ENCODE measurements around the gene DMD.
"Not testable (repeated sequence)": the region's sequence is repeated elsewhere in the genome, so short reads cannot be mapped to it uniquely, and the experiment has no call there.

Gene DMD

DNA sequence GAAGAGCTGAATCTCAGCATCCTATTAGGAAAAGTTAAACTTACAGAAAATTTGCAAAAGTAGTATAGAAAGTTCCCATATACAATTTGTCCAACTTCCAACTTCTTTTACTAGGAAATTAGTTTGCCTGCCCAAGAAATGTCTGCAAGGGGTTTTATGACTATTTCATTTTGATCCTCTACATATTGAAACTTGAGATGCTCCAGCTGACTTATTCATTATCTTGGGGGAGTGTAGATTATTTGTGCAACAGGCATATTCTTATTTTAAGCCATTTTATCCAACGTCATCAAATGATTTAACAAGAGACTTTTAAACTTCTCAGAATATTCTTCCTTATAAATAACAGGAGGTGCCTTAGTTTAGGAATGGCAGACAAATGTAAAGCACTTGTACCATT lies 1822.4 kb downstream of the DMD start:
- no peak for ATAC-seq
- Mint-ChIP-seq H3K27me3 (no peaks in the 10 kb centered on the region), H3K4me1 (no peaks in the 10 kb centered on the region), H3K9me3 (no peaks in the 10 kb centered on the region), H3K36me3 (no peaks in the 10 kb centered on the region), H3K4me3 (no peak overlapping the region), H3K27ac (no peak overlapping the region)

DNA sequence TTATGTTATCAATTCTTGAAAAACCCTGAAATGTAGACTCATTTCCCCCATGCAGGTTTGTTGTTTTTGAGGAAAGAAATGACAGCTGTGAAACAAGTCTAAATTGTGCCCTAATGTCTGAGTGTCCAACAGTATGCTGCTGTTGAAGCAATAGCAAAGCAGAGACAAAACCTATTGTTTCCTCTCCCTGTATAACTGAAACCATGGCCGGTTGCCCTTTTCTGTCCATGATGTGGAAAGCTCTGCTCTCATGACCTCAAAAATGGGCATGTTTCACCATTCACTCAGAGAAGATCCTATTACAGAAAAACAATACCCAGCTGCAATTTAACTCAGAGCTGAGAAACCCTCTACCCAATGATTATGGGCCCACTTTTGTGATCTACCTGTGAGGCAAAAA lies 1826.9 kb downstream of the DMD start:
- H3K36me3 Mint-ChIP-seq, result no peaks in the 10 kb centered on the region
- no peaks in the 10 kb centered on the region for H3K27me3 Mint-ChIP-seq
- ATAC-seq, result no peak
- H3K4me3 Mint-ChIP-seq, result no peak overlapping the region
- no peaks in the 10 kb centered on the region for H3K4me1 Mint-ChIP-seq
- H3K9me3 Mint-ChIP-seq, result no peaks in the 10 kb centered on the region
- no peak overlapping the region for H3K27ac Mint-ChIP-seq

DNA sequence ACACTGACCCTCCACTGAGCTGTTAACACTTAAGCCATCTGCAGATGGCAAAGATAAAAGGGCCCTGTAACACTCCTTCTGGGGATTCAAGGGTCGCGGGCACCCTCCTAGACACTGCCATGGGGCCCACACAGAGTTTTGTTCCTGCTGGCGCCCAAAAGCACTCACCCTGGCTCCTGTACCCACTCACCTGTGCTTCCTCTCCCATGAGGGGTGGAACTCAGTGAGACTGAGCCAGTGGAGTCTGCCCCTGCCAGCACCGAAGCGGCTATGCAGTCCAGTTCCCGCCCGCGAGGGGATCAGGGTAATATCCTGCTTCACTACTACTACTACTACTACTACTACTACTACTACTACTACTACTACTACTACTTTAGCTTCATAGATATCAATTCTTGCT lies 1827.4 kb downstream of the DMD start:
- no peak for ATAC-seq
- no peaks in the 10 kb centered on the region for H3K4me1 Mint-ChIP-seq
- H3K36me3 Mint-ChIP-seq, result no peaks in the 10 kb centered on the region
- H3K4me3 Mint-ChIP-seq, result no peak overlapping the region
- no peaks in the 10 kb centered on the region for H3K27me3 Mint-ChIP-seq
- no peak overlapping the region for H3K27ac Mint-ChIP-seq
- H3K9me3 Mint-ChIP-seq, result no peaks in the 10 kb centered on the region

DNA sequence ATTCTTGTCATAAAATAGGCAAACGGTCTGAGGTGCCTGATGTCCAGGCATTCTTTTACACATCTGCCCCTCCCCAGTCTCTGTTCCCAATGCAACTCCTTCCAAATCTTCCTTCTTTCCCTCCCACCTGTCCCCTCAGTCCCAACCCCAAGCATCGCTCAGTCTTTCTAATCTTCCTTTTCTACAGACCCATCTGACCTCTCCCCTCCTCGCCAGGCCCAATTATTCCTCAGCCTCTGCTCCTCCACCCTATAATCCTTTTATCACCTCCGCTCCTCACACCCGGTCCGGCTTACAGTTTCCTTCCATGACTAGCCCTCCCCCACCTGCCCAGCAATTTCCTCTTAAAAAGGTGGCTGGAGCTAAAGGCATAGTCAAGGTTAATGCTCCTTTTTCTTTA lies 1832.4 kb downstream of the DMD start:
- H3K4me3 Mint-ChIP-seq, H3K27ac Mint-ChIP-seq, H3K9me3 Mint-ChIP-seq, H3K27me3 Mint-ChIP-seq, H3K36me3 Mint-ChIP-seq, ATAC-seq, H3K4me1 Mint-ChIP-seq: not testable (repeated sequence)

DNA sequence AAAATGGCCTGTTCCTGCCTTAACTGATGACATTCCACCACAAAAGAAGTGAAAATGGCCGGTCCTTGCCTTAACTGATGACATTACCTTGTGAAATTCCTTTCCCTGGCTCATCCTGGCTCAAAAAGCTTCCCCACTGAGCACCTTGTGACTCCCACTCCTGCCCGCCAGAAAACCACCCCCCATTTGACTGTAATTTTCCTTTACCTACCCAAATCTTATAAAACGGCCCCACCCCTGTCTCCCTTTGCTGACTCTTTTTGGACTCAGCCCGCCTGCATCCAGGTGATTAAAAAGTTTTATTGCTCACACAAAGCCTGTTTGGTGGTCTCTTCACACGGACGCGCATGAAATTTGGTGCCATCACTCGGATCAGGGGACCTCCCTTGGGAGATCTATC lies 1833.5 kb downstream of the DMD start:
- not testable (repeated sequence) for ATAC-seq, H3K27ac Mint-ChIP-seq, H3K9me3 Mint-ChIP-seq, H3K27me3 Mint-ChIP-seq, H3K4me1 Mint-ChIP-seq, H3K36me3 Mint-ChIP-seq, H3K4me3 Mint-ChIP-seq

DNA sequence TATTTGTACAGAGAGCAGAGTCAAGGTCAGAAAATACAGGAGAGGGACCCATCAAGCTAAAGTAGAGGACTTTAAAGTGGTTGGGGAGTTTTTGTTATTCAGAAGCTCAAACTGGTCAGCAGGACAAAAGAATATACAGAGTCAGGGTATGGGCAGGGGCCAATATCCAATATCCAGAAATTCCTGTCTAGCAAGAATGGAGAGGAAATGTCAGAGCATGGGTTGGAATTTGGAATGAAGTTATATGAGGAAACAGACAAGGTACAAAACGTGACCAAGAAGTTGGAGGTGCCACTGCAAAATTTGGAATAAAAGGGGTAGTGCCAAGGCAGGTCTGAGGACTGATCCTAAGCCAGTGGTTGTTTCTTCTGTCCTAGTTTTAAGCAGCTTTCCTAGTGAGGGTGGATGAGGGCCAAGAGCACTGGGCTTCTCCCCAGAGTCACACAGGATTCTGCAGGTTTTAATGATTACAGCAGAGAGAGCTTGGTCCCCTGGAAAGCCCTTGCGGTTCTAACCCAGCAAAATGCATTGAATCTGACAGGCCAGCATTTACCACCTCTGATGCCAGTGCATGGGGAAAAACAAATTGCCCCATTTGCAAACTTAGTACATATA lies 1834.8 kb downstream of the DMD start:
- H3K9me3 Mint-ChIP-seq, result no peaks in the 10 kb centered on the region
- no peaks in the 10 kb centered on the region for H3K27me3 Mint-ChIP-seq
- no peak for ATAC-seq
- no peak overlapping the region for H3K4me3 Mint-ChIP-seq
- no peak overlapping the region for H3K27ac Mint-ChIP-seq
- no peaks in the 10 kb centered on the region for H3K4me1 Mint-ChIP-seq
- H3K36me3 Mint-ChIP-seq, result no peaks in the 10 kb centered on the region

DNA sequence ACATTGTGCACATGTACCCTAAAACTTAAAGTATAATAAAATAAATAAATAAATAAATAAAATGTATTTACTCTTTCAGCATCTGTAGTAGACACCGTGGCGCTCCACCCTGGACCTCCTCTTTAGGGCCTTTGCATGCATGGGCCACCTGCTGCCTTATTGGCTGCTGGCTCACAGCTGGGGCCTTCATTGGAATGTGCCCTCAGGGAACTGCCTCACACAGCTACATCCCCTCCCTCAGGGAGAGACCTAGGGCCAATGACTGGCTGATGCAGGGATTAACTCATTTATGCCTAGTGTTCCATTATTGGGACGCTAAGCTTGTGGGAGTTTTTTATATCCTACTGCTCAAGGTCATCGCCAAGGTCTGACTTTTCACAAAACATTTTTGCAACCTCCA lies 1836.6 kb downstream of the DMD start:
- ATAC-seq, result no peak
- no peaks in the 10 kb centered on the region for H3K4me1 Mint-ChIP-seq
- H3K36me3 Mint-ChIP-seq, result no peaks in the 10 kb centered on the region

DNA sequence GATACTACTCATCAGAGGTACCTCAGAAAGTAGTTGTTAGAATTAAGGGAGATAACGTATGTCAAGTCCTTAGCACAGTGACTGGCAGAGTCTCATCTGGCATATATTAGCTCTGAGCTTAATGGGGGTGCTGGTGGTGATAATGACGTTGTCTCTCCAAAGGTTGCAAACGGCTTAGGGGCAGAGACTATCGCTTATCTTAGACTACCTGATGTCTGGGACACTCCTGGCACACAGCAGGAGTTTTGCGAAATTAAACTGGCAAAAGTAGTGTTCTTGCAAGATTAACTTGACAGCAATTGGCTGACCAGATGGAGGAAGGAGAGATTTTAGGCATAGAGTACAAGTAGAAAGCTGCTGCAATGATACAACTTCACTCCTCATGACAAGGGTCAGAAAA lies 1839.4 kb downstream of the DMD start:
- Mint-ChIP-seq H3K27me3 (no peaks in the 10 kb centered on the region), H3K36me3 (no peaks in the 10 kb centered on the region), H3K9me3 (no peaks in the 10 kb centered on the region), H3K27ac (no peak overlapping the region), H3K4me3 (no peak overlapping the region), H3K4me1 (no peaks in the 10 kb centered on the region)
- ATAC-seq, result no peak

More for the DNA sequence above, 1836.6 kb downstream of the DMD start:
- H3K27me3 Mint-ChIP-seq, result no peaks in the 10 kb centered on the region
- no peak overlapping the region for H3K4me3 Mint-ChIP-seq
- H3K9me3 Mint-ChIP-seq, result no peaks in the 10 kb centered on the region
- H3K27ac Mint-ChIP-seq, result no peak overlapping the region

DNA sequence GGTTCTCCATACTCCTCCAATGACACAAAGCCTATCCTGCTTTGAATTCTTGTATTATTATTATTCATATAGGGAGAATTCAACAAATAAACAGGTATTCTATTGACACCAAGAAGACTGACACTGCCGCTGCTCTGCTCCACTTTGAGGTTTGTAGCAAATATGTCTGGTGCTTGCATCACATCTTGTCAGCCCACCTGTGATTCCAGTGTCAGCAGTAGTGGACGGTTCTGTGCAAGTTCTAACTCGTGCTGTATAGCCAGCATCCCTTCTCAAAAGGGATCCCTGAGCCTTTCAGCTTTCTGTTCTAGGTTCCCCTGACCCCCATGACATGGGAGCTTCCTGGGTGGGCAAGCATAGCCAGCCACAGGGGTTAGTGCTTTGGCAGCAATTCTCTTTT lies 1843.5 kb downstream of the DMD start:
- H3K27ac Mint-ChIP-seq, result no peak overlapping the region
- no peak overlapping the region for H3K4me3 Mint-ChIP-seq
- ATAC-seq, result no peak
- no peaks in the 10 kb centered on the region for H3K9me3 Mint-ChIP-seq
- no peaks in the 10 kb centered on the region for H3K36me3 Mint-ChIP-seq
- H3K27me3 Mint-ChIP-seq, result no peaks in the 10 kb centered on the region
- H3K4me1 Mint-ChIP-seq, result no peaks in the 10 kb centered on the region

DNA sequence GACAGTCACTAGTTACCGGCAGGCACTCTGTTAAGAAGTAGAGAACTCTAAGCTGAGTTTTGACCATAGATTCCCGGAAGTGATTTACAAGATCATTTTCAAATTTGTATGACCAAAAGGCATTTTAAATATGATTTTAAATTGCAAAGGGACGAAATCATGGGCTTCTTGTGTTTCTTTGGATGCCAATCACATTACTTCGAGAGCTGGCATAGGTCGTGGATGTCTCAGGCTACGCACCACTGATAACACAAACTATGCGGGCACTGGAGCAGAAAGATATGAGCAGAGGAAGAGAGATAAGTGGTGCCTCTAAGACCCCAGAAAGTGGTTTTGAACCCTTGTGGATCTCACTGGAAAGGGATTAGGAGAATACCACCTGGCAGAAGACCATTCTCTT lies 1845.3 kb downstream of the DMD start:
- Mint-ChIP-seq H3K27me3 (no peaks in the 10 kb centered on the region), H3K36me3 (no peaks in the 10 kb centered on the region), H3K27ac (no peak overlapping the region), H3K4me3 (no peak overlapping the region), H3K4me1 (no peaks in the 10 kb centered on the region), H3K9me3 (no peaks in the 10 kb centered on the region)
- no peak for ATAC-seq

DNA sequence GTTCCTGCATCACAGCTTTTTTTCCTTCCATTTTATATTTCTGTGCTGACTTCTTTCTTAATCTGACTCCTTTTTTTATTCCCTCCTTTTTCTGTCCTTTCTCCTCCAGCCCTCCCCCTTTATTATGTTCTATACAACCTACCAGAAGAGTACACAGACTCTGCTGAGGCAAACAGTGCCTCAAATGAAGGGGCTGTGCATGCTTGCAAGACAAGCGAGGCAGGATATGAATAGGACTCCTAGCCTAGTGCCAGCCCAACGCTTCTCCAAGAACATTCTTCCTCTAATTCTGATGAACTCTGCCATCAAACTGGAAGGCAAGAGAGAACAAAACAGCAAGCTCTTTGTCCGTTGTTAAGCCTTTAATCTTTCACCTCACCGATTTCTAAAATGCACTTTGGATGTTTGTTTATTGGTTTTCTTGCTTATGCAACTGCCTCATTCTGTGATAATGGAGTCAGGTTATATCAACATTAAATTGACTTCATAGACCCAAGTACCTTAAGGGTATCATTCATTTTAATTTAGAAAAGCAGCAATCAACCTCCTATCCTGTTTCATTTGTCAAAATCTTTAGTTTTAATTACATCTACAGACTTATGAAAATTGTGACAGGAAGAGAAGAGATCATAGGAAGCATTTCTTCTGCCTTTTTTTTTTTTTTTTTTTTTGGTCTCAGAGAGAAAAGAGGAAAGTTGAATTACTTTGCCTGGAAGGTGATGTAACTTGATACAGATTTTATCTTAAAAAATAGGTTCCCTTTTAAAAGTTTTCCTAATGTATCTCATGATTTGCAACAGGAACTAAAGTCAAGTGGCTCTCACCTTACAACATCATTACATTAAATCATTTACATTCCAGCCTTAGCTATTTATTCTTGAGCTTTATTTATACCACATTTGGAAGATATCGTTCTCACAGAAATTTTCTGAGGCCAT lies 1854.8 kb downstream of the DMD start:
- Mint-ChIP-seq H3K9me3 (no peaks in the 10 kb centered on the region), H3K4me3 (no peak overlapping the region), H3K27me3 (no peaks in the 10 kb centered on the region), H3K36me3 (no peaks in the 10 kb centered on the region), H3K27ac (no peak overlapping the region), H3K4me1 (no peaks in the 10 kb centered on the region)
- no peak for ATAC-seq

DNA sequence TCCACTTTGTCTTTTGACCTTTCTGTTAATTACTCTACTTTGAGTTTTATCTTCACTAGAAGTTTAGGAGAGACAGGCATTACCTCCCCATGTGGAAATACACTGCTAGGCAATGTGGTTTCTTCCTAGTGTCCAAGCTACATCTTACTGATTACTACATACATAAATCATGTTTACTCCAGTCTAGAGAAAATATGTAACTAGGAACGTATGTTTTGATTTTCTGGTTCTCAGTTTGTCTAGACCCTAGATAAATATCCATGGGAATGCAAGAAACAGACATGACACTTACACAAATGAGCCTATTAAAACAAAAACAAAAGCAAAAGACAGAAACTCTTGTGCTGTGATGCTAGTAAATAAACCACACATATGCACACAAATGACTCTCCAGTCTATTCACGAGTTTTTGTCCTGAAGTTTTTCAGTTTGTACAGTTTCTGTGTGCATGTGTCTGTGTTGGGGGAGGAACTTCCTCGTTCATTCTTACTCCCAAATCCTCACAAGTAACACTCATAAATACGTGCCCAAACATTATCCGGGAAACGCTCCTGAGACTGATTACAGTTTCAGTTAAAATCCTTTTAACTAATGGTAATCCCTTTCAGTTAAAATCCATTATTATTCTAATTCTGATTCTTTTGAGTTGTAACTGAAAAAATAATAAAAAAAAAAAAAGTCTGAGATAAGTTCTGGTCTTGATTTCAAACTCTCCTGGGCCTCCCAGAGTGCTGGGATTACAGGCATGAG lies 1856.0 kb downstream of the DMD start:
- H3K9me3 Mint-ChIP-seq, result no peaks in the 10 kb centered on the region
- H3K4me3 Mint-ChIP-seq, result no peak overlapping the region
- no peaks in the 10 kb centered on the region for H3K36me3 Mint-ChIP-seq
- no peak overlapping the region for H3K27ac Mint-ChIP-seq
- ATAC-seq, result no peak
- H3K4me1 Mint-ChIP-seq, result no peaks in the 10 kb centered on the region
- no peaks in the 10 kb centered on the region for H3K27me3 Mint-ChIP-seq

DNA sequence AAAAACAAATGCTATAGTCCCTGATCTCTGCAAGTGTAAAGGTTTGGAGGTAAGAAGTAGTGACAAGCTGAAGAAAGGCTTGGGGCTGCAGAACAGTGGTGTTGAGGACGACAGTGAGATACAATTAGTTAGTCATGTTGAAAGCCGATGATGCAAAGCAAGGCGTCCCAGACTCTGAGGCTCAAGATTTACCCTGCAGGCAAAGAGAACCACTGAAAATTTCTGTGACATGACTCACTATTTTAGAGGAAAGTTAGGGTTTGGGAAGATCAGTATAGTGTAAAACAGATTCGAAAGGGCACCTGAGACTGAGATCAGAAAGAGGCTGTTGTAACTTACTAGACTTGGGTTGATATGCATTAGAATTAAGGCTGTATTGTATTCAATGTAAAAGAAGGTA lies 1858.3 kb downstream of the DMD start:
- Mint-ChIP-seq H3K36me3 (no peaks in the 10 kb centered on the region), H3K4me3 (no peak overlapping the region), H3K27ac (no peak overlapping the region), H3K27me3 (no peaks in the 10 kb centered on the region), H3K4me1 (no peaks in the 10 kb centered on the region), H3K9me3 (no peaks in the 10 kb centered on the region)
- no peak for ATAC-seq

DNA sequence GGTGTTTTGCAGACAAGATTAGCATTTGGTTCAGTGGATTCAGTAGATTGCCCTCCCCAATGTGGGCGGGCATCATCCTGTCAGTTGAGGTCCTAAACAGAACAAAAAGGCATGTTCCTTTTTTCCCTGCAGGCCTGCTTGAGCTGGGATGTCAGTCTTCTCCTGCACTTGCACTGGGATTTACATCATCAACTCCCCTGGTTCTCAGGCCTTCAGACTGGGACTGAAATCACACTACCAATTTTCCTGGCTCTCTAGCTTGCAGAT lies 1860.6 kb downstream of the DMD start:
- no peaks in the 10 kb centered on the region for H3K36me3 Mint-ChIP-seq
- H3K27ac Mint-ChIP-seq, result no peak overlapping the region
- no peak for ATAC-seq
- no peaks in the 10 kb centered on the region for H3K27me3 Mint-ChIP-seq
- no peaks in the 10 kb centered on the region for H3K4me1 Mint-ChIP-seq
- no peak overlapping the region for H3K4me3 Mint-ChIP-seq
- H3K9me3 Mint-ChIP-seq, result no peaks in the 10 kb centered on the region

DNA sequence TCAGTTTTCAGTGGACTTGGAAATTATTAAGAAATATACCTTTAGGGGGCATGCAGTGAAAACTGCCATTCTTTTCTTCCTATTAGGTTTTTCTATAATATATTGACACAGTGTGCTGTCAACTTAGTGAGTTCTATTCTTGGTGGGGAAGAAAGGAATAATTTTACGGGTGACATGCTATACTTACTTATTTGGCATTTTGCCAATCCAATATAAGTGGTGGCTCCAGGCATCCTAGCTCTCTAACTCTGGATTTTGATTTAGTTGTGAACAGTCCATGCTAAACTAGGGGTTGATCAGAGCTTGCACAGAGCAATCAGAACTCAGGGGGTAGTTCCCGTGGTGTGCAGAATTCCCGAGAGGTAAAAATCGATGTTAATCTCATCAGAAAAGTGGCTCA lies 1861.8 kb downstream of the DMD start:
- H3K4me1 Mint-ChIP-seq, result no peaks in the 10 kb centered on the region
- no peak overlapping the region for H3K4me3 Mint-ChIP-seq
- H3K36me3 Mint-ChIP-seq, result no peaks in the 10 kb centered on the region
- ATAC-seq, result no peak
- no peaks in the 10 kb centered on the region for H3K9me3 Mint-ChIP-seq
- no peak overlapping the region for H3K27ac Mint-ChIP-seq
- H3K27me3 Mint-ChIP-seq, result no peaks in the 10 kb centered on the region

DNA sequence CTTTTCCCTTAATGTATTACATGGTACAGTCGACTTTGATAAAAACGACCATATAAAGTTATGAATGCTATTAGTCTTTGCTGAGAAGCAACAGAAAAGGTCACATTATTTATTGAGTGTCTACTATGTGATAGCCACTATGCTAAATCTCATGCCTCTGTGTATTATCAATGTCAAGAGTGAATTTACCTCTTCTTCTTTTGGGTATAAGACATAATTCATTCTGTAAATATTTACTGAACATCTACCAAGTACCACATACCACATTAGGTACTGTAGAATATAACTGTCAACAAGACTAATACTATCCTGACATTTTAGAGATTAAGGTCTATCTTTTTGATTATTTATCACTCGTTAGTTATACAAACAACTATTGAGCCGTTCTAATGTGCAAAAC lies 1870.8 kb downstream of the DMD start:
- H3K9me3 Mint-ChIP-seq, result no peaks in the 10 kb centered on the region
- H3K27me3 Mint-ChIP-seq, result no peaks in the 10 kb centered on the region
- no peak overlapping the region for H3K4me3 Mint-ChIP-seq
- no peaks in the 10 kb centered on the region for H3K36me3 Mint-ChIP-seq
- no peaks in the 10 kb centered on the region for H3K4me1 Mint-ChIP-seq
- no peak overlapping the region for H3K27ac Mint-ChIP-seq
- ATAC-seq, result no peak
